Fibroblast of skin of scalp (primary cell): Measurements from ENCODE around the gene GAL3ST1.

Experiments used
- DNase-seq: peaks from one replicate; pipeline ENCODE4 v3.0.0-alpha.2; 2013

The GAL3ST1 gene

DNA sequence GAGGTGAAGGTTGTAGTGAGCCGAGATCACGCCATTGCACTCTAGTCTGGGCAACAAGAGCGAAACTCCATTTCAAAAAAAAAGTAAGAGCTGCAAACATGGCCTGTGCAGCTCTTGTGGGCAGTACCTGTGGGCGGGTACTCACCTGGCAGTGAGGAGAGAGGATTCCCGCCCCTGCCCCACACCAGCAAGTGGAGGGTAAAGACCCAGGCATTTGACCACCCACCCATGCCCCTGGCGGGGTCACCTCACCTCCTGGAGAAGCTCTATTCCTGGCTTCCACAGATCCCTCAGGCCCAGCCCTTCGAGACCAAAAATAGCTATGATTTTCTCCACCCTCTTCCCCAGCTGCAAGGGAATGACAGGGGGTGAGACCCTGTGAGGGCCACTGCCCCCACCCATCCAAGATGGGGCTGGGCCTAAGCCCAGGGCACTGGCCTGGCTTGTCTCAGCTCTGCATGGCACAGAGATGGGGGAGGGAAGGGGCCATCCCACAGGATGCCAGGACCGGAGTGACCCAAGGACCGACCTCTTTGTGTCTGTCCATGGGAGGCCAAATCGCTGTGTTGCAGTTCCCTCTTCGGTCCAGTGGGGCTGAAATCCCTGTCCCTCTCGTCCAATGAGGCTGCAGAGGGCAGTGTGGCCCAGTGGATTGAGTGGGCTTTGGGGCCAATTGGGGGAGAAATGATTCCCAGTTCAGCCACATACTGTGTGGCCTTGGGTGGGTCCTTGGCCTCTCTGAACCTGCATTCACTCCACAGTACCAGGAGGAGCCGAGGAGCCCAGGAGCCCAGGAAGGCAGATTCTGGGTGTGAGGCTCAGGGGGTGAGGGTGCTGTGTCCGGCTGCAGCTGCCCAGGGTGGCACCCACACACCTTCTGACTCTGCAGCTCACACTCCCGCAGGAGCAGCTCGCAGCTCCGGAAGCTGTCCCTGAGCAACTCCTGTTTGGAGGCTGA lies 42.5 kb downstream of the GAL3ST1 start:
- DNase-seq, result no peak

DNA sequence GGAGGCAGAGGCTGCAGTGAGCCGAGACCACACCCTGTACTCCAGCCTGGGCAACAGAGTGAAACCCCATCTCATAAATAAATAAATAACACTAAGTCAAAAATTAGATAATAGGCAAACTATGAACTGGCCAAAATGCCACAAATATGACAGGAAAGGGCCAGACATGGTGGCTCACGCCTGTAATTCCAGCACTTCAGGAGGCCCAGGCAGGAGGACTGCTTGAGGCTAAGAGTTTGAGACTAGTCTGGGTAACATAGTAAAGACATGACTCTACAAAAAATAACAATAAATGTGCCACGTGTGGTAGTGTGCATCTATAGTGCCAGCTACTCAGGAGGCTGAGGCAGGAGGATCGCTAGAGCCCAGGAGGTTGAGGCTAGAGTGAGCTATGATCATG lies 47.8 kb downstream of the GAL3ST1 start:
- DNase-seq, result no peak

DNA sequence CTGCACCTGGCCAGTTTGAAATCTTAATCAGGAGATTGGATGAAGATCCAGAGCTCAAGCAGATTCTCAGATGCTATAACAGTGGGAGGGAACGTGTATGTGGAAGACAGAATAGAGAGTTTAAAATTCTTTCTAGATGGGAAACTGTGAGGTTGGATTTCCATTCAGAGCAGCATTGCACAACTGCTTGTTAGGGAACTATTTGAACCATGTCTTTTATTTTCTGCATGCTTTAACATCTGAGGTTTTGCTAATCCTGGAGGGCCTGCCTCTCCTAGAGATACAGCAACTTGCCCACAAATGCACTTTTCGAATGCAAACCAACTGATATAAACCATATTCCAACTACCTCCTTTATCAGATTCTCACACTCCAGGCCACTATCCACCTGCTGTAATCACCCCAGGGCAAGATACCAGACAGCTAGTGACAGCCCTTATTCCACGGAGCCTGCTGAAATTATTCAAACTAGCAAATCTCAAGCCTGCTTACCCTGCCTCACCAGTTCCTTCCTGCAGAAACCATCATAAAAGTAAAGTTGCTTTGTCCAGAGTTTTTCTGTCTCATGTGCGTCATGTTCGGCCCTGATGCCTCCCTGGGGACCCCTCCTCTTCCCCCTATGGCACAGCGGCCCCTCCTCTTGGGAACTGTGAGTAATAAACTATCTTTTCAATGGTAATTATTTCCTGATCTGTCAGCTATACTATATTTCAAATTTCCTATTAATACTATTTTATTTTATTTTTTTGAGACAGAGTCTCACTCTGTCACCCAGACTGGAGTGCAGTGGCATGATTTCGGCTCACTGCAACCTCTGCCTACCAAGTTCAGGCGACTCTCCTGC lies 50.6 kb downstream of the GAL3ST1 start:
- DNase-seq, result no peak

DNA sequence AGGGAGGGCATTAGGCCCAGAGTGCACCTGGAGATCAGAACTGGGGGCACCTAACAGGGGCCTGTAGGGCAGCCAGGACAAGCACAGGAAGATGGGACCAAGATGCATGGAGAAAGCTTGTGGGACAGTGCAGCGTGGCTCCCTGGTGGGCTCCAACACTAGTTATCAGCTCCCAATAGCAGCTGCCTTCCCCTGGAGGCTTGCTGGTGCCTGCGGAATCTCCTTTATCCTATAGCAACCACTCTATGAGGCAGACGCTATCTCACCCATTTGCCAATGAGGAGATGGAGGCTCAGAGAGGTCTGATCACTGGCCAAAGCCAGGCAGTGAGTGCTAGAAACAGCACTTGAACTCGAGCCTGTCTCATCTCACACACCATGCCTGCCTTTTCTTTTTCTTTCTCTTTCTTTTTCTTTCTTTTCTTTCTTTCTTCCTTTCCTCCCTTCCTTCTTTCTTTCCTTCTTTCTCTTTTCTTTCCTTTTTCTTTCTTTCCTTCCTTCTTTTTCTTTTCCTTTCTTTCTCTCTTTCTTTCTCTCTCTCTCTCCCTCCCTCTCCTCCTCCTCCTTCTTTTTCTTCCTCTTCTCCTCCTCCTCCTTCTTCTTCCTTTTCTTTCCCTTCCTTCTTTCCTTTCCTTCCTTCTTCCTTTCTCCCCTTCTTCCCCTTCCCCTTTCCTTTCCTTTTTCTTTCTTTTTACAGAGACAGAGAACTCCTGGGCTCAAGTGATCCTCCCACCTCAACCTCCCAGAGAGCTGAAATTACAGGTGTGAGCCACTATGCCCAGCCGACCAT lies 52.9 kb downstream of the GAL3ST1 start:
- DNase-seq, result no peak

DNA sequence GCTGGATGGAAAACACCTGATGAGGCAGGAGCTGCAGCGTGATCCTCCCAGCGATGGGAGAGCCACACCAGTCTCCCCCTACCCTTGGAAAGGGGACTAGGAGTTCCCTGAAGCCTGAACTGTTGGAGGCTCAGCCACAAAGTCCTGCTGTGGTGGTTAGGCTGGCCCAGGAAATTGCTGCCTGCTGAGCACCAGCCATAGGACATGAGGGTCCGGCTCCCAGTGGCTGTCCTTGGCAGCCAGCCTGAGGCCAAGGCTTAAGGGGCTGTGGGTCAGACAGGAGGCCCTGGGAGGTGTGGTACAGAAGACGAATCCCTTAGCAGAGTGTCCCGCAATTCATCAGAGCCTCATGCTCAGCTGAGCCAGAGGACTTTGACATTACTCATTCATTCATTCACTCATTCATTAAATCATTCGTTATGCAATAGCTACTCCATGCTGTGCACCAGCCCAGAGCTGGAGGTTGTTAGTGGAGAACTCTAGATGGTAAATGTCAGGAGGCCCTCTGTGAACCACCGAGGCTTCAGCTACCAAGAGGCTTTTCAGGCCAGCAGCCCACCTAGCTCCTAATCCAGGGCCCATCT lies 54.5 kb downstream of the GAL3ST1 start:
- DNase-seq, result no peak

DNA sequence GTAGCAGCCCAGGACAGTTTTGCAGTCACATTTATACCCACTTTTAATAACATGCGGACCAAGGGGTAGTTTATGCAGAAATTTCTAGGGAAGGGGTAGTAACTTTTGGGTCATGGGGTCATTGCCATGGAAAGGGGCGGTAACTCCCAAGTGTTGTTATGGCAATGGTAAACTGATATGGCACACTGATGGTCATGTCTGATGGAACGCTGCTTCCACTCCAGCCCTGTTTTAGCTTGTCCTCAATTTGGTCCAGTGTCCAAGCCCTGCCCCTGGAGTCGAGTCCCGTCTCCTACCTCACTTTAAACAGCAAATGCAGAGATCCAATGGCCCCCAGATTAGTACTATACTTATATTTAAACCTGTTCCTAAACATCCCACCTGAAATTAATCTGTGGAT lies 57.7 kb downstream of the GAL3ST1 start:
- DNase-seq, result no peak

- no peak for DNase-seq
Measured at GRCh38 chr22:30516273-30516672, 58.2 kb downstream of the GAL3ST1 start.

GRCh38 chr22:30514252-30514651 lies 60.2 kb downstream of the GAL3ST1 start:
- DNase-seq, result no peak

DNA sequence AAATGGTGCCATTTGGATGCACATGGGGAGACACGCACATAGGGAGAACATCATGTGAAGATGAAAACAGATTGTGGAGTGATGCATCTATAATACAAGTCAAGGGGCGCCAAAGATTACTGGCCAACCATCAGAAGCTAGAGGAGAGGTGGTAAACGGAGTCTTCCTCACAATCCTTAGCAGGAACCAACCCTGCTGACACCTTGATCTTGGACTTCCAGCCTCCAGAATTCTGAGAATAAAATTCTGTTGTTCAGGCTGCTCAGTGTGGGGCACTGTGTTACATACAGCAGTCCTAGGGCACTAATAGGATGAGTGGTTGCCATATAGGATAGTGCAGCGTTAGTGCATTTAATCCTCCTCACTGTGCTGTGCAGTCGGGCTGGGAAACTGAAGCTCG lies 61.0 kb downstream of the GAL3ST1 start:
- DNase-seq, result no peak

- DNase-seq, result no peak
Measured at GRCh38 chr22:30511911-30512310, 62.6 kb downstream of the GAL3ST1 start.

- DNase-seq, result no peak
Measured at GRCh38 chr22:30511109-30511508, 63.4 kb downstream of the GAL3ST1 start.

GRCh38 chr22:30508216-30508615 lies 66.2 kb downstream of the GAL3ST1 start:
- DNase-seq, result no peak

DNA sequence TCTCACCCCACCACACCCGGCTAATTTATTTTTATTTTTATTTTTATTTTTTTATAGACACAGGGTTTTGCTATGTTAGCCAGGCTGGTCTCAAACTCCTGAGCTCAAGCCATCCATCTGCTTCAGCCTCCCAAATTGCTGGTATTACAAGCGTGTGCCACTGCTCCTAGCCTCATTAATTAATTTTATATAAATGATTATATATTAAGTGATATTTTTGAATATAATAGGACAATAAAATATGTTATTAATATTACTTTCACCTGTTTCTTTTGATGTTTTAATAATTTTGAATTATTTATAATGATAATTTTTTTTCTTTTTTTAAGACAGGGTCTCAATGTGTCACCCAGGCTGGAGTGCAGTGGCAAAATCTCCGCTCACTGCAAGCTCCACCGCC lies 66.8 kb downstream of the GAL3ST1 start:
- no peak for DNase-seq

GRCh38 chr22:30506507-30506968 lies 67.9 kb downstream of the GAL3ST1 start:
- no peak for DNase-seq
